Left renal cortex interstitium (tissue), 4 donors: ENCODE results near the gene FOXJ1. TPM values are rescaled to one million over a fixed set of nuclear protein-coding genes. Genes with fewer than 3 reads are reported as not detected.
"Not testable (repeated sequence)": the region's sequence is repeated elsewhere in the genome, so short reads cannot be mapped to it uniquely, and the experiment has no call there.

Source experiments
- DNase-seq, 4 donors: peaks; one replicate each; pipeline ENCODE4 v3.0.0-alpha.2; 2013; ENCODE audit warnings: low read depth in 4 of 4, low spot score in 2 of 4, missing footprints in 1 of 4
- polyA plus RNA-seq, 4 donors: library from polyadenylated mRNA; unstranded; fragments of 120-200 nt; gene quantifications; one replicate each; pipeline ENCODE4 v1.2.1, GENCODE V29; 2013; ENCODE audit not compliant: insufficient read length in 4 of 4

The FOXJ1 gene, protein sequence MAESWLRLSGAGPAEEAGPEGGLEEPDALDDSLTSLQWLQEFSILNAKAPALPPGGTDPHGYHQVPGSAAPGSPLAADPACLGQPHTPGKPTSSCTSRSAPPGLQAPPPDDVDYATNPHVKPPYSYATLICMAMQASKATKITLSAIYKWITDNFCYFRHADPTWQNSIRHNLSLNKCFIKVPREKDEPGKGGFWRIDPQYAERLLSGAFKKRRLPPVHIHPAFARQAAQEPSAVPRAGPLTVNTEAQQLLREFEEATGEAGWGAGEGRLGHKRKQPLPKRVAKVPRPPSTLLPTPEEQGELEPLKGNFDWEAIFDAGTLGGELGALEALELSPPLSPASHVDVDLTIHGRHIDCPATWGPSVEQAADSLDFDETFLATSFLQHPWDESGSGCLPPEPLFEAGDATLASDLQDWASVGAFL
- 10 to 100 TPM; 16.4 to 30.7 (median 25.9) TPM for polyA plus RNA-seq

DNA sequence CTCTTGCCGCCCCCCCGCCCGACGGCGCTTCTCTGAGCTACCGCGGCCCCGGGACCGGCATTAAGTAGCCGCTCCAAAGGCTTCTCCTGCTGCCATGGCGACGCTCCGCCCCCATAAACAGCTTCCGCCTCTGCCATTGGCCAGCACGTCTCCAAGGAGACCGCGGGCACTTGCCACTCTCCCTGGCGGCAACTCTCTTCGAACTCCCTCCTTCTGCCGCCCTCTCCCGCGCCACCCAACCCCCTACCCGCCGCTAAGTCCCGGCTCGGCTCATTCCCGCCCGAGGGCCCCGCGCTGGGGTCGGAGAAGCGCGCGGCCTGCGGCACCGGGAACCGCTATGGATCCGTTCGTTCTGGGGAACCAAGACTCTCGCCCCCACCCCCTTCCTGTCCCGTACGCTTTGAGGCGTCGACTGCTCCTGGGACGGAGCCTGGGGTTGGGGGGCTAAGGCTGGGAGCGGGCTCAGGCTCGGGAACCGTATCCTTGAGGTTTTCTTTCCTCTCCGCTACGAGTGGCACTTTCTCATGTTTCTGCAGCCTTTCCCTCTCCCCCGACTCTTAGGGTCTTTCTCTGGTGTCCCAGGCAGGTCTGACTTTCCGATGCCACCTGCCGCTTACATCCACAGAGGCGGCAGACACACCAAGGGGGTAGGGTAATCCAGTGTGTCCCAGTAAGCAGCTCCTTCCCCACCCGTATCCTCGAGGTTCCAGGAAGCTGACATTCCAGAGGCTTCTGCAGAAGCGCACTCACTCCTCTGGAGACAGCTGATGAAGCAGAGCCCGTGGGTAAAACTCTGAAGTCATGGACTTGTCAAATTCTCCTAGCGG, at the start of gene FOXJ1:
Gene FOXJ1 (minus strand): TSS at position 34 of the 827 bp plus-strand sequence. CDS start 850 bp downstream, outside the sequence.
- DNase-seq, result peak in 3 of 4 donors; percentile 76 to 90 (median 87)

DNA sequence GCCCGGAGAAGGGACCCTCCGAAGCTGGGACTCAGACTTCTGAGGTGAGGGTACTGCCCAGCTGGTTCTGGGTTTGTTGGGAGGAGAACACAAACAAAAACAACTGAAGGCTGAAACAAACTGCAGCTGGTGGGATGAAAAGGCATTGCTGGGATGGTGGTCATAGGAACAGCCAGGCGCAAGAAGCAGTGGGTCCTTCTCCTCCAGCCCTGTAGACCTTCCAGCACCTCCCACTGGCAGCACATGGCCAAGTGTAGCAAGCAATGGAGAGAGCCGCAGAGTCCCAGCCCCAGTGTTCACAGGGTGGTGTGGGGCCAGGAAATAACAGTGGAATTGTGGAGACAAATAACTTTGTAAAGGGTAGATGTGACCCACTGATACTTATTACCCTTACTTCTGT, 48.7 kb upstream of the FOXJ1 start:
- no peak for DNase-seq

DNA sequence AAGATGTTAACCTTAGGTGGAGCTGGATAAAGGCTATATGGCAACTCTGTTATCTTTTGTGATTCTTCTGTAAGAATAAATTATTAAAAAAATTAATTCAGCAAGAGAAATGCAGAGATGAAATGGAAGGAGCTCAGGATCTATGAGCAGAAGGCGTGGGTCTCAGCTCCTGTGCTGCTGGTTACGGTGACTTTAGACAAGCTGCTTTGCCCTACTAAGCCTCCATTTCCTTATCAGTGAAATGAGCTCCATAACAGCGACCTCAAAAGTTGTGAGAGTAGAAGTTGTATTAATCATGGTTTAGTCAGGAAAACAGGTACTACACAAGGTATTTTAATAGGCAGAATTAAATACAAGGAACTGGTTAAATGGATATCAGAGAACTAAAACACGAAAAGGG, 48.2 kb upstream of the FOXJ1 start:
- DNase-seq, result no peak

DNA sequence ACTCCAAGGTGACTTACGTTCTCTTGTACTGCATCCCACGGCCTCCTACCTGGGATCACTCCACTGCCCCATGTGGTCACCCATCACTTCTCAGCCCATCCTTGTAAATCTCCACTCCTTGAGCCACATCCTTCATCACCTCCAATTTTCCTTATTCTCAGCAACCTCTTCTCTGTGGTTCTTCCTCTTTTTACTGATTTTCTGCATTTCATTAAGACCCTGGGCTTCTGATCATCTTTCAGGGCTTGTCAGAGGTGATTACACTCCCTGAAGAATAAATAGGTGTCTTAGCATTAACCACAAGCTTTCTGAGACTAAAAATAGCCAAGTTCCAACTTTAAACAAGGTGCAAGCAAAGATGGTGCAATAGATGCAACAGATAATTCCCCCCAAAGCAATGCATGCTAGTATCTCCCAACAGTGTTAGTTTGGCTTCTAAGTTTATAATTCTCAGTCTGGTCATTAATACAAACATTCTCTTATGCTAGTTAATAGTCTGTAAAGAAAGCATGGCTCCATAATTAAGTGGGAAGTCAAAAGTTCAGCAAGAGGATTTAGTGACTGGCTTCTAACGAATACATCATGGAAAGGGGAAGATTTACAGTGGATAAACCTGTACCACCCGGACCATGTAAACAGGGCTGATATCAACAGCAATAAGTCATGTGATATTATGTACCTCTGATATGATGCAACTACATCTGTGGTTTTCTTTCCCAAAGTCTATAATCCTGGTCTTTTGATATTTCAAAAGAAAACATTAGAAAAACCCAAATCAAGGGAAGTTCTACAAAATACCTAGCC, 47.4 kb upstream of the FOXJ1 start:
- no peak for DNase-seq

DNA sequence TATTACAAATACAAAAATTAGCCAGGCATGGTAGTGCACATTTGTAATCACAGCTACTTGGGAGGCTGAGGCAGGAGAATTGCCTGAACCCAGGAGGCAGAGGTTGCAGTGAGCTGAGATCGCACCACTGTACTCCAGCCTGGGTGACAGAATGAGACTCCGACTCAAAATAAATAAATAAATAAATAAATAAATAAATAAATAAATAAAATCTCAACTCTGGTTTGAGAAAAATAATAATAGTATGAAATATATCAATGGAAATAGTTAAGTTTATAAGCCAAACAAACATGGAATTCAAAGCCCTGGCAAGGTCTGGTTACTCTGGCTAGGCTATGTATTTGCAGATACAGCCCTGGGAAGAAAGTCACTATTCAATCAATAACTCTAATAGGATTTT, 45.7 kb upstream of the FOXJ1 start:
- DNase-seq, result not testable (repeated sequence)

DNA sequence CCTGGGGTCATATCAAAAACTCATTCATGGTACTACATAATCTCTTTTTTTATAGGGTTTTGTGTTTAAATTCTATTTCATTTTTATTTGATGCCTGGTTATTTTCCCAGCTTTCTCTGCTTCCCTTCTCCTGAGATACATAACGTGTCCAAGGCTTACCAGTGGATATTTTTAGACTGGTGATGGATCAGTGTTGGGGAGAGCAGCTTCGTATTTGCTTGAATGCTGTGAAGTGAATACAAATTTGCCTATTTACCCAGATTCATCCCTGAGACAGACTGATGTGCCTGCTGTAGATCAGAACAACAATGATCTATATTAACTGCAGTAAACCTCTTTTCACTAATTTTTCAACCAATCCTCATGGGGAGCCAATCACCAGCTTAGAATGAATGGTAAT, 43.2 kb upstream of the FOXJ1 start:
- no peak for DNase-seq

DNA sequence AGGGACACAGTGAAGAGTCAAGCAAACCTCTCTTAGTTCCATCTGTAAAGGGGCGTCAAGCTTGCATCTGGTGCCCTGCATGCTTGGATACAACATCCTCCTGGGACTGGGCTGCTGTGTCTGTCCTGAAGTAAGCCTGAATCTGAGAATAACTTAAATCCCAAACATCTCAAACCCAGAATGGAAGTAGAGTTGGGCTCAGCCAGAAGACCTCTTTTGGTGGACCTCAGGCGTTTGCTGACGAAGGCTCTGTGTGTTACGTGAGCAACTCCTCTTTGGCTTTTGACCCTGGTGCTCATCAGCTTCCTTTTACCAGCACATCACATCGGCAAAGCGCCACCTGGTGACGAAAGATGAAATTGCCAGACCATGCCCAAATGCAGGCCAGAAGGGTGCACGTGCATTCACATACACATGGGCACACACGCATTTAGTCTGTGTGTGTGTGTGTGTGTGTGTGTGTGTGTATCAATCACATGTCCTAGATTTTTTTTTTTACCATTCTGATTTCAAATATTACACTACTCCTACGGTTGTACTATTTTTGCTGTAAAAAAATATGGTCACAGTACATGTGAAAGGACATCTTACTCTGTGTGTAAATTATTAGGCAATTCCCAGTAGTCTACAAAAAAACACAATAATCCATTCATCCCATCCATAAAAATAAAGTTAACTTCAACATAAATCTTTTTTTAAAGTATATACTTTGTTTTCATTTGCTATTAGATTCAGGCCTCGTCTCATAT, 41.1 kb upstream of the FOXJ1 start:
- DNase-seq, result peak; percentile 70 to 87 (median 76)

DNA sequence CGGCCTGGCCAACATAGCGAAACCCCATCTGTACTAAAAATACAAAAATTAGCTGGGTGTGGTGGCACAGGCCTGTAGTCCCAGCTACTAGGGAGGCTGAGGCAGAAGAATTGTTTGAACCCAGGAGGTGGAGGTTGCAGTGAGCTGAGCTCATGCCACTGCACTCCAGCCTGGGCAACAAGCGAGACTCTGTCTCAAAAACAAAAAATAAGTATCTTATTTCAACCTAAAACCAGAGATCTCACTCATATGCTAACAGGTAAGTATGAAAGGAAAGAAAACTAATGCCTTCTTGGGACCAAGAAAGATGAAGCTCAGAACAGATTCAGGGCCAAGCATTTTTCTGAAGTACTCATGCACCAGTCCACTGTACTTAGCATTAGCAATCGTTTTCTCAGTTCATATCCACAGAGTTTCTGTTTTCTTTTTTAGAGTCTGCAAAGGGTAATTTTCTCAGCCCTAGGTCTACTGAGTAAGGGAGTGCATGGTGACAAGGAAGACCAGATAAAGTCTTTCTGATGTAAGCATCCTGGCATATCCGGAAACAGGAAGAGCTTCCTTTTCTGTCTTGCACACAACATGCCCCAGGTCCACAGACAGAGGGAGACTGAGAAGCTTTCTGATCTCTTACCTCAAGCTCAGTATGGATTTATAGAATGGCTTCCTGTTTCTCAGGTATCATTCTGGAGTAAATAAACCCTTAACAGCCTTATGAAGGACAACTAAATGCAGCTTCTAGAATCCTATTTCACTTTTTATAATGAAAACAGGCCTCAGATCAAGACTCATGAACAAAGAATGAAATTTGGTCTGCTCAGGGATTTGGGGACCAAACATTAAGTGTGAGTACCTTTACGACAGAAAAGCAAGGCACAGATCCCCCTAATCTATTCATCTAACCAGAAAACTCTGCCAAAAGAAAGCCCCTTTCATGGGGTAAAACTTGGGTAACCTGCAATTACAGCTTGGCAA, 38.7 kb upstream of the FOXJ1 start:
- no peak for DNase-seq

DNA sequence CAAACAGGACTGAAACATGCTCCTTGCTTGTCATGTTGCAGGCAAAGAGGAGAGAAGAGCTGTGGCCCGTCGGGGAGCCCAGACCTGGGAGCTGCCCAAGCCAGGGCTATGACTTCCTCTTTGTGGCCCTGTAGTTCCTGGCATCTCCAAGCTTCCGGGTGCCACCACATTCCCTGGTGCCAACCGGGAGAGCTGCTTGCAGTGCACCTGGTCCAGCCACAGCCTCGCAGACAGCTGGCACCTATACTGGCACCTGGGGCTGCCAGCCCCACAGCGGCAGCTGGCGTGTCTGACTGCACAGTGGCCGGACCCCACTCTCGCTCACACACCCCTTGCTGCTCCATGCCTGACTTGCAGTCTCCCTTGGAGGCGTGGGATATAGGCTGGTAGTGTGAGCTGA, 37.1 kb upstream of the FOXJ1 start:
- no peak for DNase-seq

DNA sequence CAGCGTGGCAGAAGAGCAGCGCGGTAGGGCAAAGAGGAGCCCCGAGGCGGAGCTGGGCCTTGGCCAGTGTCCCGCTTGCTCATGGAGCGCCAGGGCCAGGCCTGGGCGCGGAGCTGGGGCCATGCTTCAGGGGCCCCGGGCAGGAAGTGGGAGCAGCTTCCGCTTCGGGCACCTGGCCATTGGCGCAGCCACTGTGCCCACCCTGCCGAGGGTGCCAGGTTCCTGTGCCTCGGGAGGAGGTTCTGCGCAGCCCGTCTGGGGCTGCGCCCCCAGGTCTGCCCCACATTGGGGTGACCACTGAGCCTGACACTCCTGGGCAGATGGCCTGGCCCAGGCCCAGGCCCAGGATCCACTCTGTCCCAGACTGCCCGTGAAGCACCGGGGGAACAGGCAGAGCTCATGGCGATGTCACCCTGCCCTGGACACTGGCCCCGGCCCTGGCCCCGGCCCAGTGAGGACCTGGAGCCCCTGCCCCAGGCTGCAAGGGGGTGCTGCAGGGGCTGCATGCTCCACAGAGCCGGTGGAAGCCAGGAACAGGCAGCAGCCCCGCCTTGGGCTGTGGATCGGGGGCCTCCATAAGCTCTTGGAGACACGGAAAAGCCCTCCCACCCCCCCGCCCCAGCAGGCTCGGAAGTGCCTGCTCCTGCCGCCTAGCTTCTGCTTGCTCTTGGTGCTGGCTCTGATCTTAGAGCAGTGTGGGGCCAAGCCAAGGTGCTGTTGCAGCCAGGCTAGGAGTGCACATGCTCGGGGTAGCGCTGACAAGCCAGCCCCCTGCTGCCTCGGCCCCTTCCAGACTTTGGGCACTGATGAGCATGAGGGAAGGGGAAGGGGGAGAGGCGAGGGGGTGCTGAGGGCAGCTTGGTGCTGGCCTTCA, 35.9 kb upstream of the FOXJ1 start:
- DNase-seq, result no peak

DNA sequence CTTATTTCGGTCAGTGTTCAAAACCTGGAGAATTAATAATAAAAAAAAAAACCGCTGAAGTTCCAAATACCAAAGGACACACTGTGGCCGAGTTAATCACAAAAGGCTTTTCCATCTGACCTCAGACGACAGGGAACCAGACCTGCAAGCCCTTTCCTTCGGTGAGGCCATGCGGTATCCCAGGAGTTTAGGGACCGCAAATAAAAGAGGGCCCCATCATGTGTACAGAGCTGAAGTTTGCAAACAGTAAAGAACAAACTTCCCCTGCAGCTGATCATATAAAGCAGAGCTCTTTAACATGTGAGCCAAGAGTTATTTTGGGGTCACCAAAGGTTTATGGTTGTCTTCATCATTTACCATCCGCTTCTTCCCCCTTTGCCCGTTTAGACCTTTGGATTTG, 33.0 kb upstream of the FOXJ1 start:
- DNase-seq, result no peak

DNA sequence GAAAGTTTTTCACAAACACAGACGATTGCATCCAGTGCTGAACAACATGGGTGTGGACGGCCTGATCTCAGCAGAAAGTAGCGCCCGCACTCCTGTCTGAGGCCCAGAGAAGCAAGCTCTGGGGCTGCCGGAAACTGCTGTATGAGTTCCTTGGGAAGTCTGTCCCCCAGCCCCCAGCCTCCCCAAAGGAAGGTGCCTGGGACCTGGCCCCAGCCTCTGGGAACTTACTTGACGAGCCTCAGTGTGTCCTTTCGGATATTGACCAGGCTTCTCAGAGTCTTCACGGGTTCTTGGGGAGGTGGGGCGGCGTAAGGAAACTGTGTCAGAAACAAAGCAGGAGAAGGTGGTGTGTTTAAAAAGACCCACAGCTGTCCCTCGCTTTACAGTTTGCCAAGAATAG, 32.4 kb upstream of the FOXJ1 start:
- DNase-seq, result no peak

DNA sequence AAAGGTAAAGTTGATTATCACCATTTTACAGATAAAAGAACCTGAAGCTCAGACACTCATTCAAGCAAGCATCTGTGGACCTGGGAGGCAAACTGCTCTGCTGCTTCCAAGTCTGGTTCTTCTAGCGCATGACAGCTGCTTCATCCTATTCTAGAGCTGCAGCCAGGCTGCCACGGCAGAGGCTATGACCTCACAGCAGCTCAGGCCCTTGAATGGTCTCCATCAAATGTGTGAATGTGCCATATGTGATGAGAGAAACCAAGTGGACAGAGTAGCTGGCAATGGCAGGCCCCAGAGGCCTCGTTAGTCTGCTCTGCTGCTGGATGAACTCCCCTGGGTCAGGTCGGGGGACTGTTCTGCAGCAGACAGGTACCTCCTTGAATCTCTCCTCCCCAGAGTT, 30.7 kb upstream of the FOXJ1 start:
- DNase-seq, result no peak

DNA sequence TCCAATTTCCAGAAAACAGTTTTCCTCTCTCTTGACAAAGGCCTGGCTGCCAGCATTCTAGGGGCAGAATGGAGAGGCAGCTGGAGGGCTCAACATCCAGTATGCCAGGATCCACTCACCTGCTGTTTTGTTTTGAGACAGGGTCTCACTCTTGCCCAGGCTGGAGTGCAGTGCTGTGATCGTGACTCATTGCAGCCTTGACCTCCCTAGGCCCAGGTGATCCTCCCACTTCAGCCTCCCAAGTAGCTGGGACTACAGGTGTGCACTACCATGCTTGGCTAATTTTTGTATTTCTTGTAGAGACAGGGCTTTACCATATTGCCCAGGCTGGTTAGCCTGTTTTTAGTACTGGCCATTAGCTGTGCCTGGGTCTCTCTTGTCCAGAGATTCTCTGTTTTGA, 29.1 kb upstream of the FOXJ1 start:
- no peak for DNase-seq

DNA sequence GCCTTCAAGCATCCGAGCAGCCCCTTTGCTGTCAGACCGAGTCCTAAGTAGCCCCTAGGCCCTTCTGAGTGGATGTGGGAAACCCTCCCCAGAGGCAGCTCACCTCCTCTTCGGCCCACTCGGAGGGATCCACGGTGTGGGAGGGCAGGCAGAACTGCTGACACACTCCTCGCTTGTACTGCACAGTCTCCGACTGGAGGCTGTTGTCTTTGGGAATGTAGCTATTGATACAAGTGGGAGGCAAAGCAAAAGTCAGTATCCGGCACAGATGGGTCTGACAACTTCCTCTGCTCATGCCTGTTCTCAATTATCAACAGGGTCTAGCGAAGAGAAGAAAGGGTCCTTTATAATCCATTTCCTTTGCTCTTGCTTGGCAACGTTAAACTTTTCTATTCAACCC, 25.9 kb upstream of the FOXJ1 start:
- no peak for DNase-seq

DNA sequence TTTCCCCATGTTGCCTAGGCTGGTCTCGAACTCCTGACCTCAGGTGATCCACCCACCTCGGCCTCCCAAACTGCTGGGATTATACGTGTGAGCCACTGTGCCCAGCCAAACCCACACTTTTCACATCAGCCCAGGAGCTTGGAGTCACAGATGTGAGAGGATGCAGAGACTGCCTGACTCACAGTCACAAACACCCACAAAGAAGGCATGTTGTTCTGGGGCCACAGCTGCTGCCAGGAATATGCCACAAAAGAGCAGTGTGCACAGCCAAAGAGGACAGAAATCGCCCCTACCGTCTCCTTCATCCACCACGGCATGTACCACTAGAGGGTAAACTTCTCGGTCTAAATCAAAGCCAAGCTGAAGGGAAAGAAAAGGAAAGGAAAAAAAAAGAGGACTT, 25.1 kb upstream of the FOXJ1 start:
- no peak for DNase-seq

DNA sequence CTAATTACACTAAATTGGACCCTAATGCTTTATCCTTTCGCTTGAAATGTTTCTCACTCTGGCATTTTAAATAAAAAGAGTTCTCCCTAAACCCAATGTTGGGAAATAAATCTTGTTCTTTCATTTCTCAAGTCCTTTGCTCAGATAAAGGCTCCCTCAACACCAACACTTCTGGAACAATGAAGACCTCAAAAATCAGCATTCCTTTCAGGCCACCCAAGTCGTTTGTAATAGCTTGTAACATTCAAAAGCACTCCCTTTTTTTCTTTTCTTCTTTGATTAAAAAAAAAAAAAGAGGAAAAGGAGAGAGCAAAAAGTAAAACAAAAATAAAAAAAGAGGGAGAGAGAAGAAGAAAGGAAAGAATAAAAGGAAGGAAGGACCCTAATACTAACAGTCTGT, 23.3 kb upstream of the FOXJ1 start:
- DNase-seq, result no peak

DNA sequence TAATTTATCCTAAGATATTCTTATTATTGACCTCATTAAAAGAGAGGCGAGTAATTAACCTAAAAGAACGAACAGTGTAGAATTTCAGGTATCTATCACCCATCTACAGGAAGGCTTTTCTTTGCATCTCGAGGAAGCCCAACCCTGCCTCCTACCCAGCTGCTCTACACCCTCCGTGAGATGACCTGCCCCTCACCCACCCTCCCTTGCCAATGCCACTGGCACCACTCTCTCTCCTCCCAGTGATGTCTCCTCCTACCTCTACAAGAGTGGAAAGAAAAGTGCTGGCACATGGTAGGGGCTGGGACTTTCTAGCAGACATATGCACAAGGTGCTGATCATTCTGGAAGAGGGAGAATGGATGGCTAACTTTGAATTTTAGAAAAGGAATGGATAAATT, 22.9 kb upstream of the FOXJ1 start:
- no peak for DNase-seq
